PC-9 (cell line): Measurements from ENCODE around the gene NTSR2. TPM values are rescaled to one million over a fixed set of nuclear protein-coding genes. Genes with fewer than 3 reads are reported as not detected.

Source experiments
- BruUV-seq: library from RNA; stranded (reverse); fragments of 400-500 nt; replicated peaks from 2 replicates; lab custom pipeline; 2021; lab: Mats Ljungman, UMichigan
- CTCF ChIA-PET: fragments of 300-600 bp; sonication (Branson Sonifier 250); formaldehyde crosslinking; loops from one replicate; lab custom pipeline; 2022; ENCODE audit warnings: antibody characterized with exemption; lab: Charles Lee
- POLR2A ChIA-PET: fragments of 300-600 bp; sonication (Branson Sonifier 250); formaldehyde crosslinking; loops from one replicate; lab custom pipeline; 2022; ENCODE audit warnings: antibody characterized with exemption; ENCODE audit not compliant: unreplicated experiment; lab: Charles Lee
- DNase-seq, 2 experiments: peaks; one replicate each; pipeline versions ENCODE4 v3.0.0 to v3.0.0-alpha.2; 2015 to 2022; ENCODE audit warnings: mixed read lengths in 1 of 2
- H2AFZ ChIP-seq: fragments of 200-600 bp; sonication (generic); 2 replicates; pipeline ENCODE4 v1.8.1; 2017; ENCODE audit warnings: antibody characterized with exemption
- H3F3A ChIP-seq: fragments of 200-600 bp; sonication (generic); 2 replicates; pipeline ENCODE4 v1.8.1; 2017; ENCODE audit warnings: antibody characterized with exemption, mild to moderate bottlenecking, low read depth; ENCODE audit not compliant: insufficient read depth
- H3K27ac ChIP-seq: fragments of 200-600 bp; sonication (generic); 2 replicates; pipeline ENCODE4 v1.6.1; 2016; ENCODE audit warnings: mixed run types
- H3K27me3 ChIP-seq: fragments of 200-600 bp; sonication (generic); 2 replicates; pipeline ENCODE4 v1.6.1; 2016; ENCODE audit warnings: low read depth, mixed run types; ENCODE audit not compliant: insufficient read depth
- H3K36me3 ChIP-seq: fragments of 200-600 bp; sonication (generic); 2 replicates; pipeline ENCODE4 v1.6.1; 2016; ENCODE audit warnings: low read depth, mixed run types
- H3K4me1 ChIP-seq: fragments of 200-600 bp; sonication (generic); replicated peaks from 2 replicates; pipeline ENCODE4 v1.6.1; 2016; ENCODE audit warnings: mixed run types; ENCODE audit not compliant: insufficient read depth
- H3K4me2 ChIP-seq: fragments of 200-600 bp; sonication (generic); 2 replicates; pipeline ENCODE4 v1.6.1; 2017; ENCODE audit warnings: mixed run types
- H3K4me3 ChIP-seq: fragments of 200-600 bp; sonication (generic); 2 replicates; pipeline ENCODE4 v1.6.1; 2016; ENCODE audit warnings: mixed run types
- H3K79me2 ChIP-seq: fragments of 200-600 bp; sonication (generic); 2 replicates; pipeline ENCODE4 v1.6.1; 2017; ENCODE audit warnings: low read depth, mixed run types
- H3K9me2 ChIP-seq: fragments of 200-600 bp; sonication (generic); 2 replicates; pipeline ENCODE4 v1.8.1; 2017; ENCODE audit warnings: mild to moderate bottlenecking; ENCODE audit not compliant: insufficient read depth
- H3K9me3 ChIP-seq: fragments of 200-600 bp; sonication (generic); 2 replicates; pipeline ENCODE4 v1.8.1; 2016; ENCODE audit warnings: low read depth; ENCODE audit not compliant: insufficient read depth
- H4K20me1 ChIP-seq: fragments of 200-600 bp; sonication (generic); 2 replicates; pipeline ENCODE4 v1.8.1; 2017; ENCODE audit not compliant: insufficient read depth
- CTCF ChIP-seq: fragments of 200-600 bp; sonication (generic); conservative IDR thresholded peaks from 2 replicates; pipeline ENCODE4 v1.6.1; 2017; ENCODE audit warnings: mixed run types, antibody characterized with exemption, mild to moderate bottlenecking, moderate library complexity
- EZH2 ChIP-seq: fragments of 200-600 bp; sonication (generic); IDR thresholded peaks from 2 replicates; pipeline ENCODE4 v1.8.0; 2017; ENCODE audit warnings: antibody characterized with exemption, low read depth
- intact Hi-C: fragments of 100-400 bp; cut with micrococcal nuclease; formaldehyde crosslinking; loops from one replicate; pipeline ENCODE4 v1.10.0; 2022; ENCODE audit not compliant: unreplicated experiment
- total RNA-seq: library from RNA; stranded (reverse); gene quantifications from 2 replicates; pipeline ENCODE4 v1.2.3, GENCODE V29; 2021

The NTSR2 gene
- total RNA-seq, 1 experiment from 2014 or later = not detected

GRCh38 chr2:11667866-11668637 is 1.9 kb downstream of the NTSR2 start:
- intact Hi-C loops = no loop called here
- H4K20me1 ChIP-seq = no peaks in the 10 kb centered on the region
- CTCF ChIA-PET = no interaction called here
- H3K27ac ChIP-seq = no peak overlapping the region
- POLR2A ChIA-PET = no interaction called here
- H3K27me3 ChIP-seq = no peaks in the 10 kb centered on the region
- H3F3A ChIP-seq = peaks cover 8% of the 10 kb centered on the region
- H3K79me2 ChIP-seq = no peaks in the 10 kb centered on the region
- no peaks in the 10 kb centered on the region for H3K9me3 ChIP-seq
- H3K36me3 ChIP-seq = no peaks in the 10 kb centered on the region
- TF ChIP-seq EZH2 = no peak
- no peak overlapping the region for H3K4me2 ChIP-seq
- H3K4me1 ChIP-seq = peaks cover 44% of the 10 kb centered on the region
- H3K9me2 ChIP-seq = no peaks in the 10 kb centered on the region
- H3K4me3 ChIP-seq = no peak overlapping the region
- BruUV-seq = no TSS peak
- DNase-seq = no peak
- no peak overlapping the region for H2AFZ ChIP-seq

GRCh38 chr2:11667194-11667593 is 2.8 kb downstream of the NTSR2 start:
- Histone ChIP-seq H3K27ac (no peak overlapping the region), H3K4me1 (peaks cover 47% of the 10 kb centered on the region), H4K20me1 (no peaks in the 10 kb centered on the region), H3K9me3 (no peaks in the 10 kb centered on the region; the same call in 1 of the 2 replicates), H3K27me3 (no peaks in the 10 kb centered on the region), H3K36me3 (no peaks in the 10 kb centered on the region), H2AFZ (no peak overlapping the region), H3K4me2 (no peak overlapping the region), H3K4me3 (no peak overlapping the region), H3K79me2 (no peaks in the 10 kb centered on the region), H3F3A (peaks cover 9% of the 10 kb centered on the region), H3K9me2 (no peaks in the 10 kb centered on the region)
- ChIA-PET CTCF (no interaction called here), POLR2A (no interaction called here)
- TF ChIP-seq EZH2 = no peak
- TF ChIP-seq CTCF = no peak
- intact Hi-C loops = no loop called here
- DNase-seq = peak in 1 of 2 experiments; percentile 15
- no TSS peak for BruUV-seq

- intact Hi-C loops = no loop called here
- peak overlapping the region; percentile 50 for H3K4me2 ChIP-seq
Measured at GRCh38 chr2:11665510-11666362, 4.3 kb downstream of the NTSR2 start.

More at GRCh38 chr2:11665510-11666362, 4.3 kb downstream of the NTSR2 start:
- ChIA-PET CTCF (interaction anchor here (0.6 kb wide), 2 partner anchors 118 to 184 kb away, joined by 4 to 5 read pairs; no protein-coding TSS in a partner anchor), POLR2A (interaction anchor here (0.6 kb wide), 1 partner anchor 962 kb away, joined by 9 read pairs; no protein-coding TSS in a partner anchor)
- peak in 1 of 2 experiments; percentile 68 for DNase-seq
- Histone ChIP-seq H3K4me3 (no peak overlapping the region), H4K20me1 (no peaks in the 10 kb centered on the region), H3F3A (peaks cover 12% of the 10 kb centered on the region), H2AFZ (no peak overlapping the region), H3K4me1 (peaks cover 47% of the 10 kb centered on the region), H3K27me3 (peaks cover 11% of the 10 kb centered on the region), H3K9me3 (no peaks in the 10 kb centered on the region; the same call in 1 of the 2 replicates), H3K27ac (no peak overlapping the region), H3K9me2 (no peaks in the 10 kb centered on the region), H3K36me3 (no peaks in the 10 kb centered on the region), H3K79me2 (no peaks in the 10 kb centered on the region)
- TF ChIP-seq CTCF (no peak), EZH2 (no peak)
- BruUV-seq = no TSS peak
